T1000 (cell line): ENCODE measurements around the gene MAP3K7CL.
A peak's percentile ranks its signal among the peaks of the same experiment; 100 is the strongest.

Source experiments
- DNase-seq: peaks from one replicate; lab custom pipeline; 2025; ENCODE audit warnings: mixed read lengths; lab: John Stamatoyannopoulos, UW

Gene MAP3K7CL, protein sequence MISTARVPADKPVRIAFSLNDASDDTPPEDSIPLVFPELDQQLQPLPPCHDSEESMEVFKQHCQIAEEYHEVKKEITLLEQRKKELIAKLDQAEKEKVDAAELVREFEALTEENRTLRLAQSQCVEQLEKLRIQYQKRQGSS

DNA sequence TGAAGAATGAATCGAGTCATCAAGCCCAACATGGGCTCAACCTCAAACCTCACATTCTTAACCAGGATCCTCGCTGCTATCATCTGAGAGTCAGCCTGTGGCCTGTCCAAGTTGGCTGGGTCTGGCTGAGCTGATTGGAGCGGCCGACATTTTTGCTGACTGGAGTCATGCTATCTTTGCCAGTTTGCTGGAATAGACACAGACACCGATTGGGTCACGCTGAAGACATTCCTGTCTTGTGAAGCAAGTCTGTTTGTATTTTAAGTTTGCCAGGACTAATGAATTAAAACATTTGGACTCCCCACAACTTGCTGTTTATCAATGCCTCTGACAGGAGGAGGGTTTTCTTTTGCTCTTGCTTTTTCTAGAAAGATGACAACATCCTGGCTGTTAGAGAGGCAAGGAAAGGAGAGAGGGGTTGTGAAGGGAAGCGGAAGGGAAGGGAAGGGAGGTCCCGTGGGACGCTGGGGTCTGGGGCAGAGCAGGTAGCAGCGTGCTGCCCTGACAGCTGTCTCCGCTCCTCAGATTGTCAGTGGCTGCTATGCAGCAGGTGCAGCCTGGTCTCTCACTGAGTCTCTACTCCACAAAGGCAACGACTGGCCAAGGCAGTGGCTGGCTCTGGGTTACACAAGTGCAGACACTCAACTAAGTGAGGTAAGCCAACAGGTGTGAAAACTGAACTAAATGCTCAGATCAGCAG, at the start of gene MAP3K7CL:
Gene MAP3K7CL (plus strand): TSS at position 375 of the 700 bp plus-strand sequence. CDS start 2,701 bp downstream, outside the sequence.
- peak; percentile 92 for DNase-seq

DNA sequence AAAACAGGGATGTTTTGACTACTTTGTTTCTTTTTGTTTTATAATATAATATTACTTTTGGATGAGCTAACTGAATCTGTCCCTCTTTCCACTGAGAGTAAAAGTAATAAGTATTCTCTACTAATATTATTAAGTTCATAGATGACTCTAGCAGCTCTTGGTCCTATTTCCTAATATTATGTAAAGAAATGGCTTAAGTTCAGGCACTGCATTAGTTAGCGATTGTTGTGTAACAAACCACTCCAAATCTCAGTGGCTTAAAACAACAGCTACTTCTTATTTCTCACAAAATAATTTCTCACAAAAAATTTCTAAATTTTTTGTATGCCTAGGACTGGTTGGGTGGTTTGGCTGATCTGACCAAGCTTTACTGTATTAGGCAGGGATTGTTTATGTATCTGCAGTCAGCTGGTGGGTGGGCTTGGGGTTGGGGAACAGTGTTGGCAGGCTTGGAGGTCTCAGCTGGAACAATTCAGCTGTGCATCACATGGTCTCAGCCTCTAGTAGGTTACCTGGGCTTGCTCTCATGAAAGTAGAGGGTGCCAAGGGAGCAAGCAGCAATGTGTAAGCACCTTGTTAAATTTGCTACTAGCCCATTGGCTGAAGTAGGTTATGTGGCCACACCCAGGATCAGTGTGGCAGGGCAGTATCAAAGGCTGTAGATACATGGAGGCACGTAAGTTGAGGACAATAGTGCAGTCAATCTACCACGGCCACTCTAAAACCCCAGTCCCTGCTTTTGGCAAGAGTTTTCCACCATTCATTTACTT, 48.2 kb upstream of the MAP3K7CL start:
- DNase-seq: no peak

DNA sequence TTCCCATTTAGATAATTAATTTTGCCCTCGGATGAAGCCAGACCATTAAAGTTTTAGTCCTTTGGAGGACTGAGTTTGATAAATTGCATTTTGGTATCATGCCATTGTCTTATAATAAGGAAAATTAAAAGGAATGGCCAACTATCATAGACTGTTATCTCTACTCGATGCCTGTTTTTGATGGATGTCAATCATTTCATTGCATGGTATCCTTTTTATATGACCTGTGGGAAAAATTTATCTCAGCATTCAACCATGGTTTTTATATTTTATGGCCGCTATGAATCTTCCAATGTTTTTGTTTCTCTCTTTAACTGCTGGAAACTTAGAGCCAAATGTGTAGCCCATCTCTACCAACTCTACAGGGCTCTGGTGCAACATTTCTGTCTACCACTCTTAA, 47.1 kb upstream of the MAP3K7CL start:
- no peak for DNase-seq

DNA sequence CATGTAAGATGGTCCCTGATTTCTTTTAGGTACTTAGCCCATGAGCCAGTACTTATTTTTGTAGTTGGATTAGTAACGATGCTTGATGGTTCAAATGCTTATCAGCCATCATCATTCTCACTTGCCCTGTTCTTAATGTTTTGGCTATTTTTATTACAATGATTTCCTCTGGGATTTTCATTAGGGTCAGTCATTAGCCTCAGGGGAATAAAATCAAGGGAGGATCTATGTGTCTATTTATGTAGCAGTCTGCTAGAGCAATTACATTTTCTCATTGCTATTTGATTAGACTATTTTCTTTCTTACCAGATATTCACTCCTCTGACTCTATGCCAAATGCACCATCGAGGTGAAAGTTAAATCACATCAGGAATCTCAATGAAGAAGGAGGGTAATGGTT, 46.1 kb upstream of the MAP3K7CL start:
- DNase-seq: no peak

DNA sequence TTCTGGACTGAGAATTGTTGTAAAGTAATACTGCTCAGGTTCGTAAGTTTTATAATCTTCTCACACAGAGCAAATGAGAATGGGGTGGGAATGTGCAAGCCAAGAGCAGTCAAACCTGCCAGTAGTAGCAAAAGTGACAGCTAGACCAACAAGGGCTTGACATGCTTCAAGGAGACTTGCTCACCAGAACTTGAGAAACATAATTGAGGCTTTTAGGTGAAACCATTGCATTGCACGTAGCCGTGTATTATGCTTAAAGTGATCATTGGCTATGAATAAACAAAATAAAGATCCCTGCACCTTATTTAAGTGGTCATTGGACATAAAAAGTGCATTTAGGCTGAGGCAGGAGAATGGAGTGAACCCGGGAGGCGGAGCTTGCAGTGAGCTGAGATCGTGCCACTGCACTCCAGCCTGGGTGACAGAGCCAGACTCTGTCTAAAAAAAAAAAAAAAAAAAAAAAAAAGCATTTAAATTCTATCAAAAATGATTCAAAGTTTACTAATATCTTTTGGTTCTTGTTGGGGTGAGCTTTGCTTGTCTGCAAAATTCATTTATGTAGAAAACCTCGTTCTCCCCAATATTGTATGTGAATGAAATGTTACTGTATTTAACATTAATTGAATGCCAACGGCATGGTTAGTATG, 45.2 kb upstream of the MAP3K7CL start:
- DNase-seq: no peak

DNA sequence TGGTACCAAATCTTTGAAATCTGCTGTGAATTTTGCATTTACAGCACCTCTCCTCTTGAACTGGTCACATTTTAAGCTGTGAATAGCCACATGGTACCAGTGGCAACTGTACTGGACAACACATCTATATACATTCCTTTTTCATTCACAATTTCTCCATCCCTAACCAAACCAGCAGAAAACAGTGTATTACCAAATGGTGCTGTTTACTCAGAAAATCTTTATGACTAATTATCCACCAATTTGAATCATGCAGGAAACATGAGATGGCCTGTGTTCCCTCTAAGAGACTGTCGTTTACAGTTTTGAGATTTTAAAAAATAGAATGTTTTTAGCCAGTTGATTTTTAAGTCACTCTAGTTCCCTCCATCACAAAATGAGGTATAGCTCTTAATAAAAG, 39.4 kb upstream of the MAP3K7CL start:
- DNase-seq: no peak

DNA sequence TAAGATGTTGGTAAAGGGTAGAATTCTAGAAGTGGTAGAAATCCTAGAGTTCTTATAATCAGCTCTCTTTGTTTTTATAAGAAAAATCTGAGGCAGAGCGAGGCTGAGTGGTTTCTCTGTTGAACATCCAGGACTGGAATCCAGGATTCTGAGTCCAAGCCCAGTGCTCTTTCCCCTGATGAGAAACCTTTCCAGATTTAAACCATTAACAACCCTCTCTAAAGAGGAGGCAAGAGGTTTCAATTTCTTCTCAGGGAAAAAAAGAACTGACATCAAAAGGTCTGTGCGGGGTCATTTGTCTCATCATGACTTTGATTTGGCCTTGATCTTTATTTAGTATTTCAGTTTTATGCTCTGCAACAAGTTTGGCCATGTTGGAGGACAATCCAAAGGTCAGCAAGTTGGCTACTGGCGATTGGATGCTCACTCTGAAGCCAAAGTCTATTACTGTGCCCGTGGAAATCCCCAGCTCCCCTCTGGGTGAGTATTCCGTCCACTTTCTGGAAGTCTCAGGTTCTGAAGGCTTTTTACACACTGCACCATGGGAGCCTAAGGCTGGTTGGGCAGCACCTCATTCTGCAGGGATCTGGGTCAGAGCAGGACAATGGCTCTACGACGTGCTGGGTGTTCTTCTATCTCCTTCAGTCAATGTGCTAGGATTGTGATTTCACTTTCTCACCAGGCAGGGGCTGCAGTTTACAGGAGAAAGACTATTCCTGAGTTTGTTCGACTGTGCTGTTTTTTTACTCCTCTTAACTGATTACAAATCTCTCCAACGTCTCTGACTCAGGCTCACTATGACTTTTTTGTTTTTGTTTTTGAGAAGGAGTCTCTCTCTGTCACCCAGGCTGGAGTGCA, 38.1 kb upstream of the MAP3K7CL start:
- DNase-seq: no peak

DNA sequence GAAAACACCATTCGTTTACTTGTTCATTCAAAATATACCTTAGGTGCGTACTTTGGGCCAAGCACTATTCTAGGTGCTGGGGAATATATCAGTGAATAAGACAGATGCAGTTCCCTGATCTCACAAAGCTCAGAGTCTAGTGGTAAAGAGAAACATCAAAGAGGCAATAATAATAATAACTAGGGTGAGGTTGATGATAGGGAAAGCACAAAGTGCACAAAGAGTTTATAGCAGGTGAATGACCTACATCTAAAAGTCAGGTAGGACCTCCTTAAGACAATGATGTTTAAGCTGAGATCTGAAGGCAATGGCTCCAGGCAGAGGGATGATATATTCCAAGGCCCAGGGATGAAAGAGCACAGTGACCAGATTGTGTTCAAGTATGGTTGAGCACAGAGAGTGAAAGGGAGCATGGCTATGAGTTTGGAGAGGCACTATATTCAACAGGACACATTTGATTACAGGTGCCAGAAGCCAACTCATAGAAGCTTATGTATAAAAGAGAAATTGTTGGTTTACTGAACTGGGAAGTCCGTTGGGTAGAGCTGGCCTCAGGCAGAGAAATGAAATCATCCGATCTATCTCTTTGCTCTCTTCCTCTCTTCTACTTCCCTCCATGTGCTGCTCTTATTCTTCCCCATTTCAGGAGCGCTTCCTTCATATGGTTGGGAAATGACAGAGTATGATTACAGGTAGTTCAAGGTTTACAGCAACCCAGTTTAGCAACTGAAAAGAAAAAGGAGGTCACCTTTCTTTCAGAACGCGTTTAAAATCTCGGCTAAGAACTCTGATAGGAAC, 34.0 kb upstream of the MAP3K7CL start:
- no peak for DNase-seq

DNA sequence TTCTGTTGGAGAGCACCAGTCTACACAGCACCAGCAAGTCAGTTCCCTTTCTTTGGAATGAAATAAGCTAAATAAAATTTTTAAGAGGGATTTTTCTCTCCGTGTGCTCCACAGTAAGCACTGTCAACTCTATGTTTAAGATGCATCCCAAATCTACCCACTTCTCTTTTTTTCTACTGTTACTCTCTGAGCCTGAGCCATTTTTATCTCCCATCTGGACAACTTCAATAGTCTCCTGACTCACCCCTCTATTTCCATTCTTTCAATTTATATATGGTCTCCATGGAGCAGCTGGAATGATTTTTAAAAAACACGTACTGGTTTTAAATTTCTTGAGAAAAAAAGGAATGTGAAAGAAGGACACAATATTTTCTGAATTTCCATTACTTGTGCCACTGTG, 32.3 kb upstream of the MAP3K7CL start:
- no peak for DNase-seq

DNA sequence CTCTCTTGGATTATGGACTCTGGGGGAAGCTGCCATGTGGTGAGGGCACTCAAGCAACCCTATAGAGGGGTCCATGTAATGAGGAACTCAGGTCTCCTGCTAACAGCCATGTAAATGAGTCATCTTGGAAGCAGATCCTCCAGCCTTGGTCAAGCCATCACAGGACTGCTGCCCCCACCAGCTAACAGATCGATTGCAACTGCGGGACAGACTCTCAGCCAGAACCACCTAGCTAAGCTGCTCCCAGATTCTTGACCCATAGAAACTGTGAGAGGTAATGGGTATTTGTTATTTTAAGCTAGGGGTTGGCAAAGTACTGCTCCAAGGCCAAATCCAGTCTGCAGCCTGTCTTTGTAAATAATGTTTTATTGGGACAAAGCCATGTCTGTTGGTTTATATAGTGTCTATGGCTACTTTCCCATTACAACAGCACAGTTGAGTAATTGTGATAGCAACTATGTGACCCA, 27.6 kb upstream of the MAP3K7CL start:
- no peak for DNase-seq

DNA sequence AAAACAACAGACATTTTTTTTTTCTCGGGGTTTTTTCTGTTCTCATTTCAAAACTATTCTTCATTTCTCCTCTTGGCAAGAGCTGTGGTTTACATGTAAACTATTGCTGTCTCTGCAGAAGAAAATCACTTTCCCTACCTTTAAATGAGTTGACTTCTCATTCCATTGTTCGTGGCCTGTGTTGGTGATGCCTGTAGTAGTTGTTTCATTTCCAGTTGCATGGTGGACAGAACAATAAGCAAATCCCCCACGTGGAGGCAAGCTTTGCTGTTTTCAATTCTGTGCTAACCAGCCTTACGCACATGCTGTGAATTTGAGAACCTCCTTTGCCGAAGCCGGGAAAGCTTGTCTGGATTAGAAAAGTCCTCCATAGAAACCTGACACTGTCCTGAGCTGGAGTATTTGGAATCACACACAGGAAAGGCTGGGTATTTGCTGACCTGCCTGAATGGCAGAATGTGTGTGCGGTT, 26.2 kb upstream of the MAP3K7CL start:
- DNase-seq: no peak

DNA sequence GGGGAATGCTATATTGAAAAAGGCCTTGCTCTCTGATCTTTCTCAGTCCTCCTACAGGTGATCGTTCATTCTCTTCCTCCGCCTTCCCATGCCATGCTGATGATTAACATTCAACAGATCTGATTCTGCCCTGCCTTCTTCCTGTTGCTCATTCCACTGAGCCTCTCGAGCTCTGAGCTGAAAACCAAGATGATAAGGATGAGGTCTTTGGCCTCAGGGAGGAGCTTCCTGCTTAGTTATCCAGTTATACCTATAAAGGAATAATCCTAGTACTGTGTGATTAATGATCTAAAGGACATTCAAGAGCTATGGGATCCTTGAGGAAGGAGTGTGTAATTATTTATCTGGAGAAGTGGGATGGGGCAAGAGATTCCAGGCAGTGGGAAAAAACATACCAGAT, 25.2 kb upstream of the MAP3K7CL start:
- DNase-seq: no peak

DNA sequence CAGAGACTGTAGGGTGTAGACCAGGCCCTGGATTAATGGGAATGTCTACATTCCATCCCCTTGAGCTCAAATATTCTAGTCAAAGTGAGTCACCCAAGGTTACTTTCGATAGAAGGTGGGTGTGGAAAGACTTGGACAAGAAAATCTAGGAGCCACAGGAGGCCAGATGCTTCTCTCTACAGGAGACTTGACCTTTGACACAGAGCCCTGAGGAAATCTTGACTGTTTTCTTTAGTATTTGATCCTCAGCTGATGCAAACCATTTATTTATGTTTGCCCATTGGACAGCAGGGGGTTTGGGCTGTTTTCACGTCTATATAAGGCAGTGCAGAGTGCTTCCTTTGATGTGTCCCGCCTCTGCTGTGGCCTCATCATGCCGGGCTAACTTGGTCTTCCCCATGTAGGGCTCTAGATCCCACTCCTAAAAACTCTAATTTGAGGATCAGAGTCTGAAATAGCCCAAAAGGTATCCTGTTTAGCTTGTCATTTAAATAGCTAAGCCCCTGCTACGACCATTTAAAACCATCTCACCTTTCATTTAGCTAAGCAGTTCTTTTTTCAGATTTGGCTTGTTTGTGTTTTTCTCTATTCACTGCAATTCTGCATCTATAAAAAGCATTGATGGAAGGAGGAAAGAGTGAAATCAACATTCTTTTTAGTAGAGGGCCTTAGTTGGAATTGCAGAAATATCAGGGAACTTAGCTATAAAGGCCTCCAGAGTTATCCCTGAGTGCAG, 15.5 kb upstream of the MAP3K7CL start:
- DNase-seq: peak; percentile 79

DNA sequence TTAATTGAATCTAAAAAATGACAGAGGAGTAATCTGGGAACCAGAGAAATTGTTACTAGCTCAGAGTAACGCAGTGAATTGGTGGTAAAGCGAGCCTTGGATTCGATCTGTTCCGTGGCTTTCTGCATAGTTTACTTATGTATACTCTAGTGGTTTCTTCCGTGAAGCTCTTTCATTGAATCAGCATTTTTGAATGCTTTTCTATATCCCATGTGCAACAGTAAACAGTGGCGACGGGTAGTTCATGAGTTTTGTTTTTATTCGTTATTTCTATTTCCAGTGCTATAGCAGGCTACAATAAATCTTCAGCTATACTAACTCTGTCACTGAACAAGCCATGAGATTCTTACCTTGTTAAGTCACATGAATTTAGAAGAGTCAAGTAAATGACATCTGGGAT, 14.5 kb upstream of the MAP3K7CL start:
- DNase-seq: no peak

DNA sequence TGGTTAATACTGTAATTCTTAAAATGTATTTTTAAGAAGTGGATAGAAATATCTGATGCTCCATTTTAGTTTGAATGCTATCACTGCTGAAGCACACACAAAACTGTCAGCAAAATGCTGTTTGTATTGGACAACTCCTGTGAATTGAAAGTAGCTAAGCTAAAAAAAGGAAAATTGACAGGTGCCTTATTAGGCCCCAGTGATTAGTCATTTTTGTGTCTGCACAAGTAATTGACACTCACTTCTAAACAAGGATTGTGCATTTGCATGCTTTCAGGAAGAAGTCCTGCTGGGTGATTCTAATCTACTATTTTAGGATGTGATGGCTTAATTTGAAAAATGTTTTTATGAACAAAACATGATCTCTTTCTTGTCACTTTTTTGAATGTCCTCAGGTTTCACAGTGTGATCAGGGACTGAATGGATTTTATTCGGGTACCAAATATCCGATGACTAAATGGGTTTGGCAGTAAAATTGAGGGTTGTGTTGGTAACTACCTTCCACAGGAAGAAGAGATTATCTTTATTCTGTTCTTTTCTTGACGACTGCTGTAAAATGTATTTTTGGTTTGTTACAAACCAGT, 13.0 kb upstream of the MAP3K7CL start:
- no peak for DNase-seq

DNA sequence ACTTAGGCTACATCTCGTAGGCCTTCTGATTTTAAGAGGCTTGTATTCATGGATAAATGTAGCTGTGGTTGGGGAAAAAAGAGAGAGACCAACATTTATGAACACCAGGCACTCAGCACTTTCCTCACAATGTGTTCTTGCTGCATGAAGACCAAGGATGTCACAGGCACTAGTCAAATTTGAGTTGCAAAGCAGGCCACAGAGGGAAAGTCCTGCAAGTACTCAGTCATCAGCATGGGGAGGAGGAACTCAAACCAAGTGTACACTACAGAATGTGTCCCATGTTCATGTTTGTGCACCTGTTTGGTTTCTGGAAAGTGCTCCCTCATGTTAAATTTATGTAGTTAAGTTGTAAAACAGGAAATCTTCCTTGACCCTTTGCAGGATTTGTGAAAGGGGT, 8.7 kb upstream of the MAP3K7CL start:
- no peak for DNase-seq

DNA sequence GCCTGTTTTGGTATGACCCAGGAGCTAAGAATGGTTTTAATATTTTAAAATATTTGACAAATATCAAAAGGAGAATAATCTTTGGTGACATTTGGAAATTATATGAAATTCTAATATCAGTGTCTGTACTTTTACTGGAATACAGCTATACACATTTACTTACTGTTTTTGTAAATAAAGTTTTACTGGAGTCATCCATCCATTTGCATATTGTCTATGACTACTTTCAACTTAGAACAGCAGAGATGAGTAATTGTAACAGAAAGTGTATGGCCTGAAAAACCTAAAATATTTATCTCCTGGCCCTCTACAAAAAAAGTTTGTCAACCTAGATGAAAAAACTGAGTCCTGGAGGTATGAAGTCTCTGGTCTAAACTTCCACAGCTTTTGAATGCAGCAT, 5.8 kb upstream of the MAP3K7CL start:
- no peak for DNase-seq

DNA sequence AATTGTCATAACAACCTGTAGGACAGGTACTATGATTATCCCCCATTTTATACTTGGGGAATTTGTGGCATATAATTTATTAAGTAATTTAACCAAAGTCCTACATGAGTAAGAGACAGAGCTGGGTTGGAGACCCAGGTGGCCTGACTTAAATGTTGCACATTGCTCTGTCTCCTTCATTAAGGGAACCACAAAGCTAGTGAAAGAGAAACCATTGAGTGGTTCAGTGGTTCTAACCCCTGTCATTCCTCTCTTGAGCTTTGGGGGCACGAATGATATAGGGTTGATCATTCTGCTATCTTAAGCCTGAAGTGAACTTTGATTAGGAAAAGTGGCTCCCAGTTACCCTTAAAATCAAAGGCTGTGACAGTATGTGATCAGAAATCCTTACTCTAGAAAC, 5.3 kb upstream of the MAP3K7CL start:
- DNase-seq: no peak

DNA sequence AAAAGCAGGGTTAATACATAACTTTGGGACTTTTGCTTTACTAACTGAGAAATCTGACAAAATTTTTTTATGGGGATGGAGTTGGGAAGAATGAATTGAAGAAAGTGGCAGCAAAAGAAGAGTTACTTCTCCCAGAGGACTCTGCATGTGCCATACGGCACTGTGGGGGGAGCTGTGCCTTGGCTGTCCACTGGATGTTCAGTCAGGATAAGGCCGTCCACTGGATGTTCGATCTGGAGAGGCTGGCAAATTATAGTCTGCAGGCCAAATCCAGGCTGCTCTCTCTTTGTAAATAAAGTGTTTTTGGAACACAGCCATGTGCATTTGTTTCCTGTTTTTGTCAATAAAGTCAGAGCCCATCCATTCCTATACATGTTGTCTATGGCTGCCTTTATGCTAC, 4.5 kb upstream of the MAP3K7CL start:
- no peak for DNase-seq

DNA sequence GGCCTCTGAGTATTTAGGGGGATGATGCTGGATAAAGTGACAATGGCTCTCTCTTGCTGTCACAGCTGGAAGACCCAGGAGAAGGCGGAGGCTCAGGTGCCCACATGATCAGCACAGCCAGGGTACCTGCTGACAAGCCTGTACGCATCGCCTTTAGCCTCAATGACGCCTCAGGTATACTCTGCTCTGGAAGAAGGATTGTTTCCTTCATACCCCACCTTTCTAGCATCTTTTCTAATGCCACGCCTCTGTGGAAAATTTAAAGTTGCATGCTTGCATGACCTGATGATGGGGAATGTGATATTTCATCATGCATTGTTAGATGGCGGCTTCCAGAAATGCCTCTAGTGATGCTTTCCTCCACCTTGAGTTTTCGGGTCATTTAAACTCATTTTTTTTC, 2.8 kb downstream of the MAP3K7CL start:
- no peak for DNase-seq
